Ramos (cell line): ENCODE results near the gene METAP2.
"Not testable (repeated sequence)": the region's sequence is repeated elsewhere in the genome, so short reads cannot be mapped to it uniquely, and the experiment has no call there.

Experiments
- in situ Hi-C: fragments of 300-500 bp; cut with MboI; formaldehyde crosslinking; loops from one replicate; pipeline ENCODE4 v1.14.3; 2022; ENCODE audit warnings: low sequenced_read_pairs; ENCODE audit not compliant: unreplicated experiment

Gene METAP2

DNA sequence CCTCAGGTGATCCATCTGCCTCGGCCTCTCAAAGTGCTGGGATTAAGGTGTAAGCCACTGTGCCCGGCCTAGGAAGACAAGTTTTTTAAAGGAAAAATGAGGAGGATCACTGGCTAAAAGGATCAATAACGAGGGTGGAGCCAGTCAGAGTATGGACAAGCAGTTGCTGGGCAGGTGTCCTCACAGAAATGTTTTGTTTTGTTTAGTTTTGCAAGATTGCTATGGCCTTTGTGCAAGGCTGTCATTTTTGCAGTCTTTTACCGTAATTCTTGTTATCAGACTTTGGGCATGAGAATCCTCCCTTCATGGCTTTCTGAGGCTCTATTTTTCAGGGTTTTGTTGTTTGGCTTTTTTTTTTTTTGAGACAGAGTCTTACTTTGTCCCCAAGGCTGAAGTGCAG is 11.9 kb upstream of the METAP2 start:
- in situ Hi-C loops, result no loop called here

DNA sequence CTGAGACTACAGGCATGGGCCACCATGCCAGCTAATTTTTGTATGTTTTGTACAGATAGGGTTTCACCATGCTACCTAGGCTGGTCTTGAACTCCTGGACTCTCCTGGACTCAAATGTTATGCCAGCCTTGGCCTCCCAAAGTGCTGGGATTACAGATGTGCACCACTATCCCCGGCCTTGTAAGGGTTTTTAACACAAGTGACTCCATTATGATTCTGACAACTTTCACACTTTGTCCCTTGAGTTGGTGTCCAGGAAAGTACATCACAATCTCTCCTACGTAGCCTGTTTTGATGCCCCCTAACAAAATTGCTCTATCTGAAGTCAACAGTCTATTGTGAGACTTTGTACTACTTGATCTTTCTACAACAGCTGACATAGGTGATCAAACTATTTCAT is 11.4 kb upstream of the METAP2 start:
- in situ Hi-C loops, result no loop called here

DNA sequence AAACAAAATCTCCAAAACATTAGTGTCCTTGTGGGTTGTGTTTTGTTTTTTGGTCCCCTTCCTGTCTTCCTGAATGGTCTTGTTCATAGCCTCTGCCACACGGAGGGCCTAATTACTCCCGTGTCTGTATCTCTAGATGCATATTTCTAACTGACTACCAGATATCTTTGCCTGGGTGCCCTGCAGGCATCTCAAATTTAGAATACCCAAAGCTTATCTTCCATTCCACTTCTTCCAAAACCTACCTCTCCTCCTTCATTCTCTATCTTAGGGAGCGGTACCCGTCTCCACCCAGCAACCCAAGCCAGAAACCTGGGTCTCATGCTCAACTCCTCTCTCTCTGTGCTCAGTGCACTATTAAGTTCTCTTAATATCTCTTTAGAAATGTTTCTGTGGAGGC is 10.9 kb upstream of the METAP2 start:
- in situ Hi-C loops, result no loop called here

DNA sequence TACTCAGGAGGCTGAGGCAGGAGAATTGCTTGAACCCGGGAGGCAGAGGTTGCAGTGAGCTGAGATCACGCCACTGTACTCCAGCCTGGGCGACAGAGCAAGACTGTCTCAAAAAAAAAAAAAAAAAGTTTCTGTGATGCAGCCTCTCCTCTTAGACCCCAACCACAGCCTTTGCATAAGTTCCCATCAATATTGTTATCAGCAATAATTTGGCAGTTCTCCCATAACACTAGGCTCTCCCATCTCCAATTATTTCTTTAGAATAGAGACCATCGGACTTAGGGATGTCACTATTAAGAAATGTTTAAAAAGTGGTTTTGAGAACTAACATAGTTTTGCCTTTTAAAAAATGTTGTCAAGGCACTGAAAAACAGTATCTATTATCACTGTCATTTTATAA is 10.2 kb upstream of the METAP2 start:
- in situ Hi-C loops, result not testable (repeated sequence)

DNA sequence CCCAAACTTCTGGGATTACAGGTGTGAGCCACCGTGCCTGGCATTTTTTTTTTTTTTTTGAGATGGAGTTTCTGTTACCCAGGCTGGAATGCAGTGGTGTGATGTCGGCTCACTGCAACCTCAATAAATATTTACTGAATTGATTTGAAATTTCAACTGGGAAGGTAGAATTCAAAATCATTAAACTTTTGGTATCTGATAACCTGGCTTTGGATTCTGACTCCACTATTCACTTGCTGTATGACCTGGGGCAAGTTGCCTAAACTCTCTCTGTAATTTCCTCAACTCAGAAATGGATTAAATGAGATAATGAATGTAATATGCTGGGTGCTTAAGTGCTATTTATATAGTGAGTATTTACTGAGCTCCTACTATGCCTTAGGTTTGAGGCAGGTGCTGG is 8.7 kb upstream of the METAP2 start:
- in situ Hi-C loops, result no loop called here

DNA sequence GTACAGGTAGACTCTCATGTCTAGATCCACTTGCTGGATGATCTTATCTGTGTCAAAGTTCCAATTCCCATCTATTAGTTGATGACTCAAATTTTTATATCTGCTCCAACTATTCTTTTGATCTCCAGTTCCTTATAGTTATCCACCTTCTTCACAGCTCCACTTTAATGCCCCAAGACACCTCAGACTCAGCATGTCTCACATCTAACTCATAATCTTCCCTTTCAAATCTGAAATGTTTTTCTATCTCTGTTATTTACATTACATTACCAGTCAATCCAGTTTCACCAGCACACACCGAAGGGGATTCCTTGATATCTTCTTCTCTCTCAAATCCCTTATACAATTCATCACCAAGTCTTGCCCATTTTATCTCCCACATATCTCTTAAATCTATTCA is 3.7 kb upstream of the METAP2 start:
- in situ Hi-C loops, result no loop called here

DNA sequence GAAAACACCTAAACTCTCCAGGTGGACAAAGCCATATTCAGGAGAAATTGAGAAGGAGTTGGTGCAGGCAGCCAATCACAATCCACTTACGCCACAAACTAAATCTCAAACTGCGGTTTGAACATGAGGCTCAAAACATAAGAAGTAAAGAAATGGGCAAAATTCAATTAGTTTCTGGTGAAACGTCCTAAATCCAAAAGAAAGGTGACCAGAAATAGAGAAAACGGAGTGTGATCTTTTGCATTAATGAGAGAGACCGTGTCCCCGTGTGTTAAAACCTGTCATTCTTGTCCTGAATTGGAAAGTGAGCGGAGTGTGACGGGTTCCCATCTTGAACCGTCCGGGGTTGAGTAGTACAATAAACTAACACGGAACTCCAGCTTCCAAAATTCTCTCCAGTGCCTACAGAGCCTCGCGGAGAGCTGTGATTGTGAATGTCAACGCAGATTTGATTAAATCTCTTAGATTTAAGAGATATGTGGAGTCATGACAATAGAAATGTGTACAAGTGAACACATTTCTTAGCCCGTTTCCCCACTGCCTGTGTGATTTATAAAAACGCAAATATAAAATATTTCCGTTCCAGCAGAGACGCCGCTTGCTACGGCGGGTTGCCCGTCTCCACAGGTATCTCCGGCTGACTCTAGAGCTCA is 595 bp upstream of the METAP2 start:
- in situ Hi-C loops, result no loop called here

DNA sequence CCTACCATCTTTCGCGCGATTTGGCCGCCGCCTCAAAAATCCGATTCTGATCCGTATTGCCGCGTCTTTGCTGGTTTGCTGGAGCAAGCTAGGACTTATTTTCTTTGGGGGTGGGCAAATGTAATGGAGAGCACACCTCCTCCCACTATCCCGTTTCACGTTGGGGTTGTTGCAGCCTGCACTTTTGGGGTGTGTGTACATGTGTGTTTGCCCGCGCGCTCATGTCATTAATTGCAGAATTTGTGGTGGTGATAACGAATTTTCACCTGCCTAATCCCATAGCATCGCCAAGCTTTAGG is 657 bp downstream of the METAP2 start:
- in situ Hi-C loops, result no loop called here

DNA sequence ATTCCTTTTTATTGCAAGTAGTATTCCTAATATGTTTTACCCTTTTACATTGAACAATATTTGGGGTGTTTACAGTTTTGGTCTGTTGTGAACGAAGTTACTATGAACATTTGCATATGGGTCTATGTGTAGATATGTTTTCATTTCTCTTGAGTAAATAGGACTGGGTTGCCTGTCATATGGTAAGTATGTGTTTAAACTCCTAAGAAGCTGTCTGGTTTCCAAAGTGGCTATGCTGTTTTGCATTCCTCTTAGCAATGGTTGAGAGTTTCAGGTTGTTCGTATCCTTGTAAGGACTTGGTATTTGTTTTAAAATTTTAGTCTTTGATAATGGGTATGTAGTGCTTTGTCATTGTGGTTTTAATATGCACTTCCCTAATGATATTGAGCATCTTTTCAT is 6.3 kb downstream of the METAP2 start:
- in situ Hi-C loops, result no loop called here

DNA sequence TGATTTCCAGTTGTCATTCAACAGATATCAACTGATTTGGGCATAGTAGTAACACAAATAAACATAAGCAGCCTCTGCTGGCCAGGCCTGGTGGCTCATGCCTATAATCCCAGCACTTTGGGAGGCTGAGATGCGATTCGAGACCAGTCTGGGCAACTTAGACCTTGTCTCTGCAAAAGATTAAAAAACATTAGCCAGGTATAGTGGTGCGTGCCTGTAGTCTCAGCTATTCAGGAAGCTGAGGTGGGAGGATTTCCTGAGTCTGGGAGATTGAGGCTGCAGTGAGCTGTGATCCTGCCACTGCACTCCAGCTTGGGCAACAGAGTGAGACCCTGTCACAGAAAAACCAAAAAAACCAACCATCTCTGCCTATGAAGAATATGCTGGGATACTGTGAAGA is 7.1 kb downstream of the METAP2 start:
- in situ Hi-C loops, result no loop called here

DNA sequence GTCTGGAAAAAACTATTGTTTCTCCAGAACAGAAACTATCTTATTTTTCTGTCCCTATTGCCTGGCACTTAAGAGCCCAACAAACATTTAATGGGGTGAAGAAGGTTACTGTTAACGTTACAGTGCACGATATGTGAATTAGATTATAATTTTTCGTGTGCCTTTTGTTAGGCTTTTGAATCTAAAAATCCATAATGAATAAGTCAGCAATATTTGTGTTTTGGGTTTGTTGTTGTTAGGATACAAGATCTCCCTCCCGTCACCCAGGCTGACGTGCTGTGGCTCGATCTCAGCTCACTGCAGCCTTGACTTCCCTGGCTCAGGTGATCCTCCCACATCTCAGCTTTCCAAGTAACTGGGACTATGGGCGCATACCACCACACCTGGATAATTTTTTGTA is 7.9 kb downstream of the METAP2 start:
- in situ Hi-C loops, result no loop called here

DNA sequence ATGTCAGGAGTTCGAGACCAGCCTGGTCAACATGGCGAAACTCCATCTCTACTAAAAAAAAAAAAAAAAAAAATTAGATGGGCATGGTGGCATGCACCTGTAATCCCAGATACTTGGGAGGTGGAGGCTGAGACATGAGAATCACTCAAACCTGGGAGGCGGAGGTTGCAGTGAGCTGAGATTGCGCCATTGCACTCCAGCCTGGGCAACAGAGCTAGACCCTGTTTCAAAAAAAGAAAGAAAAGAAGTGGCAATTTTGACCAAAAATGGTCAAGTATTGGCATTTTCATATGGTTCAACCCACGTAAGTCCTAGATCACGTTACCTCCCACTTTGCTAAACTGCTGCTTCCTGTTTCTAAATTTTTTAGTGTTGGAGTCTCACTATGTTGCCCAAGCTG is 8.6 kb downstream of the METAP2 start:
- in situ Hi-C loops, result not testable (repeated sequence)

DNA sequence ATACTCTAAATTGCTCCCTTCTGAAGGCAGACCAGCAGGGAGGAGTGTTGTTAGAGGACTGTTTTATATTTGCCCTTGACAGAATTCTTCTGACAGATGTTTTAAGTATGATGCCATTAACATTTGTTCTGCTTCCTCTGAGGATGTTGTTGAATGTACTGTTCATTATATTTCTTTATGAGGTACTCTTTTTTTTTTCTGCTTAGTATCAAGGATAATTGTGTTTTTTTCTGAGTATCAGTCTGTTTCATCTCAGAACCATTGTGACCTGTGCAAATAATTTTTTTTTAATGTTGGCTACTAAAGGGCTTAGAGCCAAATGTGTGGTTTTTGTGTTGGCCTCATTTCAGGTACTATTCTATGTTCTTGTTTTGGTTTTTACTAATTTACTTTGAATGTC is 10.6 kb downstream of the METAP2 start:
- in situ Hi-C loops, result no loop called here

DNA sequence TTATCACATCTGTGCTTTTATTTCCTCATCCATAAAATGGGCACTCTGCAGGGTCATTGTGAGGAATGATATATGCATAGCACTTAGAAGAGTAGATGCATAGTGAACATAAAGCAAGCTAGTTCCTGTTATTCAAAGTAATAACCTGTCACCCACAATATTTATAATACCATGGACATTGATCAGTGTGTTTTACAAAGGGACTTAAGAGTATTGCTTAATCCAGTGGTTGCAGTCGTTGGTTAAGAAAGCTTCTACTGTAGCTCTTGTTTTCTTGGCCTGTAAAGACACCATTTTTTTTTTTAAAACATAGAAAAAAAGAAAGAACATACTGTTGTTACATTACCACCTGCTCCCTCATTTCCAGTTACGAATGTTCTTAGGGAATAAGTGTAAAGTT is 13.1 kb downstream of the METAP2 start:
- in situ Hi-C loops, result no loop called here

DNA sequence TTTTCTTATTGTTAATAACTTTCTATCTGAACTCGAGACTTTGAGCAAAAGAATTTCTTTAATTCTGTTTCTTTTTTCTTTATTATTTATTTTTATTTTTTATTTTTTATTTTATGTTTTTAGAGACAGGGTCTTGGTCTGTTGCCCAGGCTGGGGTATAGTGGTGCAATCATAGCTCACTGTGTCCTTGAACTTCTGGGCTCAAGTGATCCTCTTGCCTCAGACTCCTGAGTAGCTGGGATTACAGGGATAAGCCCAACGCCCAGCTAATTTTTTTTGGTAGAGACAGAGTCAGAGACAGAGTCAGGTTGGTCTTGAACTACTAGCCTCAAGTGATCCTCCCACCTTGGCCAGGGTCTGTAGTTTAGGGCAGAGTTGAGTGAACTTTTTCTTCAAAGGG is 18.5 kb downstream of the METAP2 start:
- in situ Hi-C loops, result no loop called here

DNA sequence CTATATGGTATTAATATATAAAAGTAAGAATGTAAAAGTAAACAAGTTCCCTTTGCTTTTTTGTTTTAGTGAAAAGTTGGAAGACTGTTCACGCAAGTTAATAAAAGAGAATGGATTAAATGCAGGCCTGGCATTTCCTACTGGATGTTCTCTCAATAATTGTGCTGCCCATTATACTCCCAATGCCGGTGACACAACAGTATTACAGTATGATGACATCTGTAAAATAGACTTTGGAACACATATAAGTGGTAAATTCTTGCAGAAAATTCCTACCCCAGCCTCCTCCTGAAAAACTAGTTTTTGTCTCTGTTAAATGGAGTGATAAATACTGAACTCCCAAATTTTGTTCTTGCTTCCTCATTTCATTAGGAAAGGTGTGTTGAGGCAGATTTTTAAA is 20.9 kb downstream of the METAP2 start:
- in situ Hi-C loops, result no loop called here

DNA sequence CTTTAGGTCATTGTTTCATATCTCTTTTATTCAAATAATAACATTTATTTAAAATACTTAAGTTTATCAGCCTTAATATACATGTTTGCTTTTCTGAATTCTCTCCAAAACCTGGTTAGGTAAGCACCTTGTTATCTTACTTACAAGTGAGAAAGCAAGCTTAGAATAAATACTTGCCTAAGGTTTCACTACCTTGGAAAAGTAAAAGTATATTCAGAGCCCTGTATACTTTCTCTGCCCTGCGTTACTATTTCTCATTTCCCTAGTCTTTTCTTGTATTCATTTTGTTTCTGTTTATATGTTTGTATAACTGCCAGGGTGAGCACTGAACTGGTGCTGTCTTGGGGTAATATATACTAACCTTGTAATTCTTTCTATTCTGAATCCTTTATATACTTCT is 21.5 kb downstream of the METAP2 start:
- in situ Hi-C loops, result no loop called here

DNA sequence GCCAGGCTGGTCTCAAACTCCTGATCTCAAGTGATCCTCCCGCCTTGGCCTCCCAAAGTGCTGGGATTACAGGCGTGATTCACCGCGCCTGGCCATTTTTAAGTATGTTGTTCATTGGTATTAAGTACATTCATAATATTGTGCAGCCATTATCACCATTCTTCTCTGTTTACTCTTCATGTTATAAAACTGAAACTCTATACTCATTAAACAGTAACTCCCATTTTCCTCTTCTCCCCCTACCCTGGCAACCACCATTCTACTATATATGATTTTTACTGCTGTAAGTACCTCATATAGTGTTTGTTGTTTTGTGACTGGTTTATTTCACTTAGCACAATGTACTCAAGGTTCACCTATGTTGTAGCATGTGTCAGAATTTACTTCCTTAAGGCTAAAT is 23.1 kb downstream of the METAP2 start:
- in situ Hi-C loops, result no loop called here

DNA sequence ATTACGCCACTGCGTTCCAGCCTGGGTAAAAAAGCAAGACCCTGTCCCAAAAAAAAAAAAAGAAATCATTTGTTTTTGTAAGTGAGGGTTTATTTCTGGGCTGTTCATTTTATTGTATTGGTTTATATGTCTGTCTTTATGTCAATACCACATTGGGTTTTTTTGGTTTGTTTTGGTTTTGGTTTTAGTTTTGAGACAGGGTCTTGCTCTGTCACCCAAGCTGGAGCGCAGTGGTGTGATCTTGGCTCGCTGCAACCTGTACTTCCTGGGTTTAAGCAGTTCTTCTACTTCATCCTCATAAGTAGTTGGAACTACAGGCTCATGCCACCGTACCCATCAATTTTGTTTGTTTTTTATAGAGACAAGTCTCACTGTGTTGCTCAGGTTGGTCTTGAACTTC is 25.0 kb downstream of the METAP2 start:
- in situ Hi-C loops, result no loop called here

DNA sequence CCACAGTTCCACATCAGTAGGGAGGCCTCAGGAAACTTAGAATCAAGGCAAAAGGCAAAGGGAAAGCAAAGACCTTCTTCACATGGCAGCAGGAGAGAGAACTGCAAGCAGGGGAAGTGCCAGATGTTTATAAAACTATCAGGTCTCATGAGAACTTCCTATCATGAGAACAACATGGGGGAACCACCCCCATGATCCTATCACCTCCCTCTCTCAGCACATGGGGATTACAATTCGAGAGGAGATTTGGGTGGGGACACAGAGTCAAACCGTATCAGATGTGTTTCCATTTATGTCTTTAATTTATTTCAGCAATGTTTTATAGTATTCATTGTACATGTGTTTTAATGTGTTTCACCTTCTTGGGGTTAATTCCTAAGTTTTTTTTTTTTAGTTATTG is 25.8 kb downstream of the METAP2 start:
- in situ Hi-C loops, result no loop called here

DNA sequence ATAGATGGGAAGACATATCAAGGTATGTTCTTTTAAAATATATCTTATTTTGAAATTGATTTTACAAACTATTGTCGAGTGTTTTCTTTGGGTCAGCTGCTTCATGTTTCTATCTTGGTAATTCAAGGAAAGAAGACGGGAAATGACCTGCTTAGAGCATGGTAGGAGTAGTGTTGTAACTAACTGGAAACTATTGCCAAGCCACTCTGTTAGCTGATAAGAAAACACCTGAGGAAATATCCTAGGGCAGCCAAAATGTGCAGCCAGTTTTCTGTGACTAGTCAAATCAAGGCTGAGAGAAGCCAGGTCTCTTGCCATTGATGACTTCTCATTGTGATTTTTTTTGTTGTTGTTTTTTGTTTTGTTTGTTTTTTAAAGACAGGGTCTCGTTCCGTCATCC is 30.2 kb downstream of the METAP2 start:
- in situ Hi-C loops, result no loop called here

DNA sequence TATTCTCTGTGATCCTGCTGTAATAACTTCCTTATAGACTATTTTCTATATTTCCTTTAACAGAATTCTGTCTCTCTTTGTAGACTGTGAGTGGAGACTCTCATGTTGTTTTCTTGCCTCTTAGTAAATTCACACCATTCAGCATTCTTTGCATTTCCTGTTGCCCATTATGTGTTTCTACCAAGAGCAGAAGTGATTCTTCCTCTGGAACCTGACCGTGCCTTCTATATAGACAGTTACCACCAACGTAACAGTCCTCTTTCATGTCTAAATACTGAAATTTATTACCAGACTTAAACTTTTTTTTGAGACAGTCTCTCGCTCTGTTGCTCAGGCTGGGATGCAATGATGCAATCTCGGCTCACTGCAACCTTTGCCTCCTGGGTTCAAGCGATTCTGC is 31.1 kb downstream of the METAP2 start:
- in situ Hi-C loops, result no loop called here
